ENCODE measurements around the gene TMEM151B.

TMEM151B gene

GRCh38 chr6:44233567-44234100 lies 36.6 kb upstream of the TMEM151B start:
- DNase-seq, result no peak

DNA sequence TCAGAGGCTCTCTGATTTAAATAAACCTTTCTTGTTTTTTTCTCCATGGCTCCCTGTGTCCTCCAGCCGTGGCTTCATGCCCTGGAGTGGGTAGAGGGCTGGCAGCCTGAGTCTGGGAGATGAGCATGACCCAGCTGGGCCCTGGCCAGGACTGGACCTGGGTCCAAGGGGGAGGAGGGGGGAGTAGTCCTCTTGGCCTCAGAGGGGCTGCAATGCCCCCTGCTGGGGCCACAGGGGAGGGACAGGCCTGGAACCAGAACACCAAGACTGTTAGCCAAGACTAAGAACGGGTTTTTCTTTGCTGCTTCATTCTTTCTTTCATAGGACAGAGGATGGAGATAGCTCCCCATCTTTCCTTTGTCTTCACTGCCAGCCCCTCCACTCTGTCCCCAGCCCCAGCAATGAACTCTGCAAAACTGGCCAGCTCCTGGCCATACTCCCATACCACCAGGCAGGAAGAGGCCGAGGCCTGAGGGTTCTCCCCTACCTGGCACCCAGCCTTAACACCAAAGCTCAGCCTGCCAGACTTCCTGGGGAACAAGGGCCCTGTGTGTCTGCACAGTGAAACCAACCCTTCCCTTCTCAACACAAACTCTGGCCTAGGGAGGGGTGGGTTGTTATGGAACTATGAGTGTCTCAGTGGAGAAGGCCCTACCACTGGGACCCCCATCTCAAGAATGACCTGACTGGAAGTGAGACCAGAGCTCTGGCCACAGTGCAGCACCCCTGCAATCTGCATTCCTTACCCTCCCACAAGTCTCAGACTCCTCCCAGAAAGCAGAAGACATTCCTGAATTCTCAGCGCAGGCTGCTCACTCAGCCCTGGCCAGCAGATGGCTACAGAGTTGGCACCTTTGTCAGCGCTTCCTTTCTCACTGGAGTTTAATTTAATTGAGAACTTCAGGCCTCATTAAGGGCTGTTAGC lies 35.9 kb upstream of the TMEM151B start:
- DNase-seq, result no peak

- DNase-seq, result no peak
These were observed 35.0 kb upstream of the TMEM151B start for GRCh38 chr6:44235269-44235668.

DNA sequence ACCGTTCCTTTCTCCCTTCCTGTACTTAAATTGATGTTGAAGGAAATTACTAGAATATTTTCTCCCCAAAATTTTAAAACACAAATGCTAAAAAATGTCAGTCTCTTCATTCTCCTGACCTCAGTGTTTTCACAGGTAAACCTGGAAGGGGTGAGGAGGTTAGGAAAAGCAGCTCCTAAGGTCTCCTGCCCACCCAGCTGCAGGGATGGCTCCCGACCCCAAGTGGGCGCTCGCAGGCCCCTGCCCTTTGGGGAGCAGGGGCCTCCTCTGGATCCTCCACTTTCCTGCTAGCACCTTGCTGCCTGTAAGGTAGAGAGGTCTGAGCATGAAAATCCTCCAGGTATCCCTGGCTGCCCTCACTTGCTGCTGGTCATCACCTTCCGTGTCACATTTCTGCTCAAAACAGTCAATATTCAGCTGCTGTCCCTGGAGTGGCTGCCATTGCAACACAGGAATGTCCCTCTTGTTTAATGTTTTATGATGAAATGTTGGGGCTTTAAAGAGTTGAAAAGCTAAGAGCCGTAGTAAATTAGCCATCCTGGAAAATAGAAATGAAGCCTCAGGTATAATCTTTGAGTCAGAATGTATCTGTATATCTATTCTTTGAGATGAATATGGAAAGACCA lies 34.2 kb upstream of the TMEM151B start:
- no peak for DNase-seq

DNA sequence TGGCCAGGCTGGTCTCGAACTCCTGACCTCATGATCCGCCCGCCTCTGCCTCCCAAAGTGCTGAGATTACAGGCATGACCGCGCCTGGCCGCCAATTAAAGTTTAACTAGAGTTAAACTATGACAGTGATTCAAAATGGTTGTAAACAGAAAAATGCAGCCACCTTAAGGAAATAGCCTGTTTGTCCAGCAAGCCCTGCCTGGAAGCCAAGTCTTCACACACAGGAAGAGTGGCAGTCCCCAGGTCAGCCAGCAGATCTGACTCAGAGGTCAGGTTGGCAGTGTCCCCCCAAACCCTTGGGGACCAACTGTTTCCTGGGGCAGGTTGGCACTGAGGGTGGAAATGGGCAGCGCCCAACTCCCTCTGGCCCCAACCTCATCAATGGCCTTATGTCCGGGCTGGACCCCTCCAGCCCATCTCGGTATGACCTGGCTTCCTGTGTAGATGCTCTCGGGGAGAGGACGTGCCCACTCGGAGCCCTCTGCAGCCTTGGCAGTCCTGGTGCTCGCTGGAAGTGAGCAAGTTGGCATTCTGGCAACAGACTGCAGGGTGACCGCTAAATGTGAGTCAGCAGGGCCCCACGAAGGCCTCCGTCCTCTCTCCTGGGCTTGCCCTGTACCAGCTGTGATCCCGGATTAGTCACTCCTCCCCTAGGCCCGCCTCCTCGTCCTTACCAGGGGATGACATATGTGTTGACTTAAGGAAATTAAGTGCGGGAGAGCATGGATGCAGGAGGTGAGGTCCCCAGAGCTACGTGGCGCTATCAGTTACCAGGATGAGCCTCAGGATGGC lies 33.0 kb upstream of the TMEM151B start:
- DNase-seq, result peak; percentile 89

- DNase-seq, result peak; percentile 75
These were observed 32.3 kb upstream of the TMEM151B start for GRCh38 chr6:44237813-44238433.

GRCh38 chr6:44238687-44239350 lies 31.4 kb upstream of the TMEM151B start:
- no peak for DNase-seq

DNA sequence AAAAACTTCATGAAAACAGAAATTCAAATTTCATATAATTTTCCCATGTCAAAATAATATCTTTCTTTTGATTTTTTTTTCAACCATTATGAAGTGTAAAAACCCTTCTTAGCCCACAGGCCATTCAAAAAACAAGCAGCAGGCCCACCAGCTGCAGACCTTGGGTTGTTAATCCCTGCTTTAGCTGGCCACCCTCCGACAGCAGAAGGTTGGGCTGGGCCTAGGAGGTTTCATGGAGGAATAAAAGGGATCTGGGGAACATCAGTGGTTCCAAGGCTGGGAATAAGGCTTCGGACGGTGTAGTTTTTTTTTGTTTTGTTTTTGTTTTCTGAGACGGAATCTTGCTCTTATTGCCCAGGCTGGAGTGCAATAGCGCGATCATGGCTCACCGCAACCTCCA lies 26.9 kb upstream of the TMEM151B start:
- DNase-seq, result no peak

DNA sequence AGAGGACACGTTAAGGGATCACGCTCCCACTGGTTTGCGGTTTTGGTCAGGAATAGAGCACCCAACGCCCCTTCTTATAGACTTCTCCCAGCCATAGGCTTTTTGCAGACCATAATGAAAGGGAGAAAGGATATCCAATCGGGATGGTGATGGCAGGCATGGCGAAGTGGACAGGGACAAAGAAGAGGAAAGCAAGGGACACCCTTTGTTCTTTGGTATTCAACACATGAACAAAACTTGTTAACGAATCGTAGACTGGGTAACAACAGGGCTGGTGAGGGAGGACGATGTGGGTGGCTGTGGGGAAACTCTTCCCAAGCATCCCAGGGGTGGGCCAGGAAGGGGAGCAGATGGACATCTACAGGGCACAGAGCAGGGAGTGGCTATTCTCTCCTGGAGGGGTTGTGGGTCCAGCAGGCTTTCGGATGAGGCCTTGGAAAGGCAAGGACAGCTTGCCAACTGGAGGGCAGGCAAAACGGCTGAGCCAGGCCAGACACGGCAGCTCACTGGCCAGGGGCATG lies 24.8 kb upstream of the TMEM151B start:
- DNase-seq, result no peak

GRCh38 chr6:44245912-44246662 lies 24.2 kb upstream of the TMEM151B start:
- peak; percentile 92 for DNase-seq

GRCh38 chr6:44246663-44247337 lies 23.4 kb upstream of the TMEM151B start, which contains the start of gene HSP90AB1:
Gene HSP90AB1, plus strand, starts transcription at chr6:44247101. Its CDS starts 1,529 bp downstream, at chr6:44248630.
- DNase-seq, result peak; percentile 98

DNA sequence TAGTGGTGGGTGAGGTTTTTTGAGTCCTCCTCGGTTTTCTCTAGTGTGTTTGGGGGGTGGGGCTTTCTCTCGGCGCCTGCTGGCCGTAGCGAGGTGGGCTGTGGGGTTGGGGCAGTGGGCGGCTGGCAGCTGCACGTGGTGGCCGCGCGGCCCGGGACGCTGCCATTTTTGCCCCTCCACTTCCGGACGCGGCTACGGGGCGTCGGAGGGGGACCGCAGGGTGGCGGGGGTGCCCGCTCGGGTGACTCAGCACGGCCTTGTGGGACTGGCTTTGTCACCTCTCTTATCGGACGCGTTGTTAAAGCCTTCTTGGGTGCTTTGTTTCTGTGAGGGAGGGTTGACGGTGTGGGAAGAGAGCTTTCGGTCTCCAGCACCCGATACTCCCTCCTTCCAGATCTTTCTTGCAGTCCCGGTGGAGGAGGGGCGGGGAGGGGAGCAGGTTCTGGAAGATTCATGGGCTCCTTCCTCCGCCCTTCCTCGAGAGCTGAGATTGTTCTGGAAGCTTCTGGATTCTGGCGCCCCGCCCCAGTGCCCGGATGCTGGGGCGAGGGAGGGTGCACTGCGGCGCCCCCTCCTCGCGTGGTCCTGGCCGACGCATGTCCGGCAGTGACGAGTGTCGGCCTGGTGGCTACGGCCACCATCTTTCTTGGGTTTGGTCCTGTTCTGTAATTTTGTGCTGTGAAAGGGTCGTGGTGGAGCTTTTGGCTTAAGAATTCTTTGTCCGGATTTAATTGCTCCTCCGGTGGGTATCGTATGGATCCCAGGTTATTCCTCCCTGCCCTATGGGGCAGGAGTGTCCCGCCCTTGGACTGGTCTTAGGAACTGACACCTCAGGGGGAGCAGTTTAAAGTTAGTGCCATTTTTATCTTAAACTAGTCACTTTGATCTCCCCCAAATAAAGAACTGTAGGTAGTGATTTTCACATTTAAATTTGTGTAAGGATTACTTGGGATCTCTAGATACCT lies 22.6 kb upstream of the TMEM151B start:
- peak; percentile 50 for DNase-seq

DNA sequence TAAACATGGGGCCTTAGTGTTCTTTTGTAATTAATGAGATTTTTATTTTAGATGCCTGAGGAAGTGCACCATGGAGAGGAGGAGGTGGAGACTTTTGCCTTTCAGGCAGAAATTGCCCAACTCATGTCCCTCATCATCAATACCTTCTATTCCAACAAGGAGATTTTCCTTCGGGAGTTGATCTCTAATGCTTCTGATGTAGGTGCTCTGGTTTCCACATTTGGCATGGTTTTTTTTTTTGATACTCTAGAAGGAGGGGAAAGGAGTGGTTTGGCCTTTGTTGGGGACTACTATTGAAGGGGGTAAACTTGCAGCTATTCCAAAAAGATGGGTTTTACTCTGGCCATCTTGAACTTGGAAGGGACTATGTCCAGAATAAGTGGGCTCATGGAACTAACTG lies 21.7 kb upstream of the TMEM151B start:
- DNase-seq, result no peak

GRCh38 chr6:44249082-44249748 lies 21.0 kb upstream of the TMEM151B start:
- DNase-seq, result no peak

GRCh38 chr6:44250067-44250717 lies 20.1 kb upstream of the TMEM151B start:
- no peak for DNase-seq

DNA sequence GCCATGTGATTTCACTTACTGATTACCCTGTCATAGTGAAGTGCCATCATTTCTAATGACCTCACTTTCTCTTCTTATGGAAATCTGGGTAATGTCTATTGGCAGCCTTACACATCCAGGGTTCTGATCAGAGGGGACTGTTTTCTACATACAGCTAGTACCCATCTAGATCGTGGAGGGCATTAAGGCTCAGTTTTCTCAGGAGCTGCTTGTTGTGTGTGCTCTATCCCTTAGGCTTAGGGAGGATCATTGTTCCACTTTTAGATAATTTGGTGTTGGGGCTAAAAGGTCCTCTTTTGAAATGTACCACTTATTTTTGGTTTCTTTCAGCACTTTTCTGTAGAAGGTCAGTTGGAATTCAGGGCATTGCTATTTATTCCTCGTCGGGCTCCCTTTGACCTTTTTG lies 19.5 kb upstream of the TMEM151B start:
- DNase-seq, result no peak

DNA sequence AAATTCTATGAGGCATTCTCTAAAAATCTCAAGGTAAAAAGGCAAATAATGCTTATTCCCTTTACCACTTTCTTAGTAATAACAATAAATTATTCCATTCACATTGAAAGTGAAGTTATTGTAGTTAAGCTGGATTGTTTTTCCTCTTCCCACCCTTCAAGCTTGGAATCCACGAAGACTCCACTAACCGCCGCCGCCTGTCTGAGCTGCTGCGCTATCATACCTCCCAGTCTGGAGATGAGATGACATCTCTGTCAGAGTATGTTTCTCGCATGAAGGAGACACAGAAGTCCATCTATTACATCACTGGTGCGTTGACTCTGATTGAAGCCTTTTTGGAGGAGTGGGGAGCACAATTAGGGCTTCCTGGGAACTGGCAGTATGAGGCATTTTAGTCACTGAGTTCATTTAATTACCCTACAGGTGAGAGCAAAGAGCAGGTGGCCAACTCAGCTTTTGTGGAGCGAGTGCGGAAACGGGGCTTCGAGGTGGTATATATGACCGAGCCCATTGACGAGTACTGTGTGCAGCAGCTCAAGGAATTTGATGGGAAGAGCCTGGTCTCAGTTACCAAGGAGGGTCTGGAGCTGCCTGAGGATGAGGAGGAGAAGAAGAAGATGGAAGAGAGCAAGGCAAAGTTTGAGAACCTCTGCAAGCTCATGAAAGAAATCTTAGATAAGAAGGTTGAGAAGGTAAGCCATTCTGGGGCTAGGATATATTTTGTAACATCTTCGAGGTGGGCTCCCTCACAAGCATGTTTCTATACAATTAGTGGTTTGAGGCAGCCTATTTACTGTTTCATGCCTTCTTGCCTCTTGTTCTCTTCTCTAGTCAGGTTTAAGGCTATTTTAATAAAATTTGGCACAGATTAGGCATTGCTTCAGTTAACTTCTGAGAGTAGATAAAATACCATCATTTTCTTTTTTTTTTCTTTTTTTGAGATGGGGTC lies 18.4 kb upstream of the TMEM151B start:
- no peak for DNase-seq

All from NCI-H345 (cell line).